OCI-LY3 (cell line): Measurements from ENCODE around the gene EXOC1.

Experiments used
- H2AFZ ChIP-seq: fragments of 200-600, 300-600 bp; shearing (Covaris generic); 2 replicates; pipeline ENCODE4 v1.6.0; 2014; ENCODE audit warnings: antibody characterized with exemption, low read depth, low read length
- H3K27ac ChIP-seq: fragments of 200-600, 300-600 bp; sonication (generic); 2 replicates; pipeline ENCODE4 v1.5.1; 2014; ENCODE audit warnings: mild to moderate bottlenecking, low read length, moderate library complexity, mixed read lengths
- H3K27me3 ChIP-seq: fragments of 200-600, 300-600 bp; sonication (generic); 2 replicates; pipeline ENCODE4 v1.6.1; 2014; ENCODE audit warnings: low read depth, low read length, mixed read lengths
- H3K36me3 ChIP-seq: fragments of 200-600, 300-600 bp; sonication (generic); replicated peaks from 2 replicates; pipeline ENCODE3; 2014; ENCODE audit warnings: low read depth, low read length, mixed read lengths
- H3K4me1 ChIP-seq: fragments of 300-600, 200-600 bp; sonication (generic); 2 replicates; pipeline ENCODE4 v1.6.1; 2014; ENCODE audit warnings: low read length, mixed read lengths
- H3K4me2 ChIP-seq: fragments of 200-600, 300-600 bp; sonication (generic); 2 replicates; pipeline ENCODE4 v1.6.1; 2014; ENCODE audit warnings: low read length, mixed read lengths
- H3K4me3 ChIP-seq: fragments of 300-600, 200-600 bp; sonication (generic); 2 replicates; pipeline ENCODE4 v1.5.1; 2014; ENCODE audit warnings: antibody characterized with exemption, mild to moderate bottlenecking, low read length, moderate library complexity
- H3K79me2 ChIP-seq: fragments of 300-600, 200-600 bp; shearing (Covaris generic); 2 replicates; pipeline ENCODE4 v1.6.1; 2014; ENCODE audit warnings: mild to moderate bottlenecking, low read length, mixed read lengths
- H3K9ac ChIP-seq: fragments of 300-600, 200-600 bp; shearing (Covaris generic); 2 replicates; pipeline ENCODE4 v1.6.0; 2014; ENCODE audit warnings: mild to moderate bottlenecking, low read length, moderate library complexity
- H3K9me3 ChIP-seq: fragments of 200-600, 300-600 bp; shearing (Covaris generic); 2 replicates; pipeline ENCODE4 v1.6.1; 2014; ENCODE audit warnings: low read length, mixed read lengths; ENCODE audit not compliant: insufficient read depth
- H4K20me1 ChIP-seq: fragments of 200-600, 300-600 bp; sonication (generic); 2 replicates; pipeline ENCODE4 v1.6.1; 2016; ENCODE audit warnings: low read length, mixed read lengths; ENCODE audit not compliant: insufficient read depth
- EZH2phosphoT487 ChIP-seq: fragments of 200-600 bp; shearing (Covaris generic); IDR thresholded peaks from 2 replicates; pipeline ENCODE4 v1.6.1; 2018; ENCODE audit warnings: antibody characterized with exemption, mixed run types, low read depth
- TF ChIP-seq, protein P1 (sequence below): fragments of 200-600, 300-600 bp; sonication (generic); IDR thresholded peaks from 2 replicates; pipeline ENCODE4 v1.5.1; 2014; ENCODE audit warnings: antibody characterized with exemption, low read length, low read depth

The EXOC1 gene

DNA sequence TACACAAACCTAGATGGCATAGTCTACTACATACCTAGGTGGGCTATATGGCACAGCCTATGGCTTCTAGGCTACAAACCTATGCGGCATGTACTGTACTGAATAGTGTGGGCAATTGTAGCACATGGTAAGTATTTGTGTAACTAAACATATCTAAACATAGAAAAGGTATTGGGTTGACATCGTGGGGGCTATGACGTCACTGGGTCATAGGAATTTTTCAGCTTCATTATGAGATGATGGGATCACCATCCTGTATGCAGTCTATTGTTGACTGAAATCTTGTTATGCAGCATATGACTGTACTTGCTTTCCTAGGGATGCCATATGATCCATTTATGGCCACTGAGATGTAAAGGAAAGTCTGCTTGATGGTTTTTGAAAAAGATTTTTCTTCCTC, 35.8 kb upstream of the EXOC1 start:
- H3K27ac ChIP-seq, result no peak overlapping the region
- H3K4me1 ChIP-seq, result no peaks in the 10 kb centered on the region
- H3K79me2 ChIP-seq, result no peaks in the 10 kb centered on the region
- H3K4me3 ChIP-seq, result no peak overlapping the region
- TF ChIP-seq, protein P1, sequence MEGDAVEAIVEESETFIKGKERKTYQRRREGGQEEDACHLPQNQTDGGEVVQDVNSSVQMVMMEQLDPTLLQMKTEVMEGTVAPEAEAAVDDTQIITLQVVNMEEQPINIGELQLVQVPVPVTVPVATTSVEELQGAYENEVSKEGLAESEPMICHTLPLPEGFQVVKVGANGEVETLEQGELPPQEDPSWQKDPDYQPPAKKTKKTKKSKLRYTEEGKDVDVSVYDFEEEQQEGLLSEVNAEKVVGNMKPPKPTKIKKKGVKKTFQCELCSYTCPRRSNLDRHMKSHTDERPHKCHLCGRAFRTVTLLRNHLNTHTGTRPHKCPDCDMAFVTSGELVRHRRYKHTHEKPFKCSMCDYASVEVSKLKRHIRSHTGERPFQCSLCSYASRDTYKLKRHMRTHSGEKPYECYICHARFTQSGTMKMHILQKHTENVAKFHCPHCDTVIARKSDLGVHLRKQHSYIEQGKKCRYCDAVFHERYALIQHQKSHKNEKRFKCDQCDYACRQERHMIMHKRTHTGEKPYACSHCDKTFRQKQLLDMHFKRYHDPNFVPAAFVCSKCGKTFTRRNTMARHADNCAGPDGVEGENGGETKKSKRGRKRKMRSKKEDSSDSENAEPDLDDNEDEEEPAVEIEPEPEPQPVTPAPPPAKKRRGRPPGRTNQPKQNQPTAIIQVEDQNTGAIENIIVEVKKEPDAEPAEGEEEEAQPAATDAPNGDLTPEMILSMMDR, result no peak
- no peak for TF ChIP-seq EZH2phosphoT487
- no peaks in the 10 kb centered on the region for H3K9me3 ChIP-seq
- H4K20me1 ChIP-seq, result no peaks in the 10 kb centered on the region
- H3K36me3 ChIP-seq, result no peaks in the 10 kb centered on the region
- H3K4me2 ChIP-seq, result no peak overlapping the region
- H3K27me3 ChIP-seq, result no peaks in the 10 kb centered on the region
- H2AFZ ChIP-seq, result no peak overlapping the region
- H3K9ac ChIP-seq, result no peak overlapping the region

- no peaks in the 10 kb centered on the region for H3K27me3 ChIP-seq
- H3K4me1 ChIP-seq, result no peaks in the 10 kb centered on the region
- H3K27ac ChIP-seq, result no peak within 1 kb of the TSS
- no peak within 1 kb of the TSS for H2AFZ ChIP-seq
- H3K36me3 ChIP-seq, result no peaks in the 10 kb centered on the region
- H3K4me2 ChIP-seq, result no peak within 1 kb of the TSS
- no peaks in the 10 kb centered on the region for H3K9me3 ChIP-seq
- H4K20me1 ChIP-seq, result no peaks in the 10 kb centered on the region
- no peak for TF ChIP-seq EZH2phosphoT487
- TF ChIP-seq, protein P1, result no peak
- no peak within 1 kb of the TSS for H3K4me3 ChIP-seq
- no peak within 1 kb of the TSS for H3K9ac ChIP-seq
- H3K79me2 ChIP-seq, result no peaks in the 10 kb centered on the region
These were observed 33.8 kb upstream of the EXOC1 start, which contains the start of gene EXOC1L for GRCh38 chr4:55819634-55820033. Gene EXOC1L, plus strand, starts transcription at chr4:55819790. Its CDS starts 237 bp downstream, at chr4:55820027.

DNA sequence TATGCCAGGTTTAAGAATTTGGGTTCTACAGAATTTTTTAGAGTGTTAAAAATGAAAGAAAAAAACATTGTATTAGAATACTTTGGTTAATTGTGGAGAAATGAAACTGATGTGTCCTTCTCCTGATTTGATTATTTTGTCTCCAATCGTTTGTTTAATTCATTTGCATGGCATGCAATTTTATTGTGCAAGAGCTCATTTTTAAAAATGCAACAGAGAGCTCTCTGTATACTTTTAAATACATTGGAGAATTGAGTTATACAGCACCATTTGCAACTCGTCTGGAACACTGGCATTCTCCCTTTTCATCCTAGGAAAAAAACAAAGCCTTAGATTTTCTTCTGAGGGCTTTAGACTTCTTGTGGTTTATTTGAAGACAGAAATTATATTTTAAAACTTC, 33.2 kb upstream of the EXOC1 start:
- no peaks in the 10 kb centered on the region for H3K9me3 ChIP-seq
- H3K9ac ChIP-seq, result no peak overlapping the region
- H3K4me2 ChIP-seq, result no peak overlapping the region
- TF ChIP-seq, protein P1, result no peak
- no peak for TF ChIP-seq EZH2phosphoT487
- H3K27me3 ChIP-seq, result no peaks in the 10 kb centered on the region
- H3K79me2 ChIP-seq, result no peaks in the 10 kb centered on the region
- no peak overlapping the region for H3K4me3 ChIP-seq
- no peak overlapping the region for H2AFZ ChIP-seq
- no peak overlapping the region for H3K27ac ChIP-seq
- H3K36me3 ChIP-seq, result no peaks in the 10 kb centered on the region
- no peaks in the 10 kb centered on the region for H3K4me1 ChIP-seq
- no peaks in the 10 kb centered on the region for H4K20me1 ChIP-seq

- Histone ChIP-seq H3K4me1 (no peaks in the 10 kb centered on the region), H3K4me2 (no peak overlapping the region), H3K27ac (no peak overlapping the region), H3K4me3 (no peak overlapping the region), H3K36me3 (no peaks in the 10 kb centered on the region), H2AFZ (no peak overlapping the region), H3K27me3 (no peaks in the 10 kb centered on the region), H3K9ac (no peak overlapping the region), H3K9me3 (no peaks in the 10 kb centered on the region), H4K20me1 (no peaks in the 10 kb centered on the region), H3K79me2 (no peaks in the 10 kb centered on the region)
- TF ChIP-seq, protein P1, result no peak
- TF ChIP-seq EZH2phosphoT487, result no peak
These were observed 31.1 kb upstream of the EXOC1 start for GRCh38 chr4:55822329-55822728.
